Measurements from ENCODE around the gene SEC23IP.

SEC23IP gene

GRCh38 chr10:119931871-119932270, 39.3 kb downstream of the SEC23IP start:
- no peak overlapping the region for H3K27ac ChIP-seq (ENCODE audit: low read length)
- TF ChIP-seq CTCF (IDR thresholded peaks at IDR 0.05; ENCODE audit: low read length) (no peak), EZH2 (optimal IDR thresholded peaks at IDR 0.05; ENCODE audit: low read depth, low read length) (no peak), EZH2phosphoT487 (IDR thresholded peaks at IDR 0.05; ENCODE audit: low read length) (no peak)
- H3K79me2 ChIP-seq (ENCODE audit: low read length) = no peaks in the 10 kb centered on the region
- no peak overlapping the region for H2AFZ ChIP-seq (ENCODE audit: low read length)
- no peaks in the 10 kb centered on the region for H3F3A ChIP-seq (ENCODE audit: insufficient read depth, low read length)
- no peaks in the 10 kb centered on the region for H3K9me2 ChIP-seq (replicated peaks; ENCODE audit: insufficient read depth, low read length)
- no peak for DNase-seq
- no peaks in the 10 kb centered on the region for H3K4me1 ChIP-seq (ENCODE audit: low read length)
- no peak overlapping the region for H3K4me2 ChIP-seq (ENCODE audit: low read depth, low read length)
- no peaks in the 10 kb centered on the region for H3K27me3 ChIP-seq (replicated peaks; ENCODE audit: insufficient read depth, low read length)
- H3K4me3 ChIP-seq (ENCODE audit: low read length) = no peak overlapping the region
- no peaks in the 10 kb centered on the region for H3K9me3 ChIP-seq (replicated peaks; ENCODE audit: insufficient read depth, low read length)
- H4K20me1 ChIP-seq (ENCODE audit: insufficient read depth, low read length) = no peaks in the 10 kb centered on the region
- H3K9ac ChIP-seq (ENCODE audit: low read length) = no peak overlapping the region
- H3K36me3 ChIP-seq (replicated peaks; ENCODE audit: insufficient read depth, low read length) = no peaks in the 10 kb centered on the region

- Histone ChIP-seq H3K4me3 (ENCODE audit: low read length) (no peak overlapping the region), H3K9me2 (replicated peaks; ENCODE audit: insufficient read depth, low read length) (no peaks in the 10 kb centered on the region), H3K4me2 (ENCODE audit: low read depth, low read length) (no peak overlapping the region), H3K9me3 (replicated peaks; ENCODE audit: insufficient read depth, low read length) (no peaks in the 10 kb centered on the region), H3F3A (ENCODE audit: insufficient read depth, low read length) (no peaks in the 10 kb centered on the region), H2AFZ (ENCODE audit: low read length) (no peak overlapping the region), H4K20me1 (ENCODE audit: insufficient read depth, low read length) (no peaks in the 10 kb centered on the region), H3K27ac (ENCODE audit: low read length) (no peak overlapping the region), H3K36me3 (replicated peaks; ENCODE audit: insufficient read depth, low read length) (no peaks in the 10 kb centered on the region), H3K9ac (ENCODE audit: low read length) (no peak overlapping the region), H3K27me3 (replicated peaks; ENCODE audit: insufficient read depth, low read length) (no peaks in the 10 kb centered on the region), H3K4me1 (ENCODE audit: low read length) (0 out of 2 replicates have a peak, but pooled peaks cover under 1% of the 10 kb centered on the region), H3K79me2 (ENCODE audit: low read length) (no peaks in the 10 kb centered on the region)
- no peak for DNase-seq
- no peak for TF ChIP-seq EZH2phosphoT487 (IDR thresholded peaks at IDR 0.05; ENCODE audit: low read length)
- TF ChIP-seq EZH2 (optimal IDR thresholded peaks at IDR 0.05; ENCODE audit: low read depth, low read length) = no peak
- no peak for TF ChIP-seq CTCF (IDR thresholded peaks at IDR 0.05; ENCODE audit: low read length)
These were observed 40.1 kb downstream of the SEC23IP start for GRCh38 chr10:119932631-119933030.

DNA sequence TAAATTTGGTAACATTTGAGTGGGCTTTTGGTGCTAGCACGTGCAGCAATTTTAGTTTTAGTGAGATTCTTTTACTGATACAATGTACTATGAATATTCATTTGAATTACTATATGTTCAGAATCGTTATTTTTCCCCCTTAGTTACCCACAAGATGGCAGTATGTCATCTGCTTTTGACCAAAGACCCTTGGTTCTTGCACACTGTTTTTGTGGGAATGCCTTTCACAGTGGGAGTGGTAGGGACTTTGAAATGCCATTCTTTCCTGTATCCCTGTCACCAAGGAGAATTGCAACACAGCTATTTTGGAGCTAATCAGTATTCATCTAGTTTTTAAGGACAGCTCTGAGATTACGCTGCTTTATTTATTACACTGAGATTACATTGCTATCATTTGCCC, 40.6 kb downstream of the SEC23IP start:
- no peak overlapping the region for H3K27ac ChIP-seq (ENCODE audit: low read length)
- TF ChIP-seq EZH2phosphoT487 (IDR thresholded peaks at IDR 0.05; ENCODE audit: low read length) (no peak), CTCF (IDR thresholded peaks at IDR 0.05; ENCODE audit: low read length) (peak; percentile 35)
- no peaks in the 10 kb centered on the region for H3K9me2 ChIP-seq (replicated peaks; ENCODE audit: insufficient read depth, low read length)
- no peak for DNase-seq
- no peaks in the 10 kb centered on the region for H3K36me3 ChIP-seq (replicated peaks; ENCODE audit: insufficient read depth, low read length)
- H3K4me3 ChIP-seq (ENCODE audit: low read length) = no peak overlapping the region
- H3K4me2 ChIP-seq (ENCODE audit: low read depth, low read length) = no peak overlapping the region
- H3F3A ChIP-seq (ENCODE audit: insufficient read depth, low read length) = no peaks in the 10 kb centered on the region
- H3K9me3 ChIP-seq (replicated peaks; ENCODE audit: insufficient read depth, low read length) = no peaks in the 10 kb centered on the region
- no peak overlapping the region for H3K9ac ChIP-seq (ENCODE audit: low read length)
- H3K27me3 ChIP-seq (replicated peaks; ENCODE audit: insufficient read depth, low read length) = no peaks in the 10 kb centered on the region
- 0 out of 2 replicates have a peak, but pooled peaks cover 6% of the 10 kb centered on the region for H3K4me1 ChIP-seq (ENCODE audit: low read length)
- H2AFZ ChIP-seq (ENCODE audit: low read length) = no peak overlapping the region
- no peaks in the 10 kb centered on the region for H3K79me2 ChIP-seq (ENCODE audit: low read length)
- no peaks in the 10 kb centered on the region for H4K20me1 ChIP-seq (ENCODE audit: insufficient read depth, low read length)

Data from MM.1S (cell line).